ENCODE results near the gene CTSO. TPM values are rescaled to one million over a fixed set of nuclear protein-coding genes. Genes with fewer than 3 reads are reported as not detected.

The CTSO gene
- total RNA-seq, 1 experiment from 2014 or later = 0.57 TPM

DNA sequence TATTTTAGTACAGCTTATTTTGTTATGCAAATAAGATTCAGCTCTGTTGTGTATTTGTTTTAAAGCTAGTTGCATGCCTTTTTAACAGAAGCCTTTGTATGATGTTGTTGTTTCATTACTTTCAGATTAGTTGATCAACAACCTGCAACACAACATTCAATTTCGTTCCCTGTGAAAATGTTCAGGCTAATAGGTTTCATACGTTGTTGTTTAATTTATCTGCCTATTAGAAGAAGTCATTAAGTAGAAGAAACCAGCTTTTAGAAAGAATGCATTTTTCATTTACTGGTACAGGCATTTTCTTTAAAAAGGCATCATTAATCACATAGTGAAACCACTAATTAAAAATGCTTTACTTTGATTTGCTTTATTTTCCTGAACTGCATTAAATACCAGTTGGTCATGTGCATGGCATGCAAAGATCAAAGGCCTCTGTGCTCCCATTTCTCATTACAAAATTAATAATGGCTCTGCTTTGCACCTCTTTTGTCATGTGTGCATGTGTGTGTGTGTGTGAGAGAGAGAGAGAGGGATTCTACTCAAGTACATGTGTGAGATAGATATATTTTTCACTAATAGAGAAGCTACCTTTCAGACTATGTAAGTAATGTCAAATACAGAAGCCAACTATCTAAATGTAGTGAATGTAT is 29.2 kb upstream of the CTSO start:
- ChIA-PET RAD21 (ENCODE audit: low non-redundant PET in 1 of 2, low total read pairs in 2 of 2, uncharacterized antibody in 2 of 2, unreplicated experiment in 2 of 2) (no interaction called here), CTCF (no interaction called here), POLR2A (no interaction called here)
- no TSS peak for BruUV-seq (replicated peaks)
- Histone ChIP-seq H3K4me1 (ENCODE audit: control insufficient read depth in 1 of 2, insufficient read depth in 2 of 2, low read length in 2 of 2) (no peaks in the 10 kb centered on the region), H2AFZ (ENCODE audit: low read depth, low read length, poor library complexity, severe bottlenecking) (no peak overlapping the region), H4K20me1 (ENCODE audit: insufficient read depth) (no peaks in the 10 kb centered on the region), H3K27ac (ENCODE audit: low read depth, low read length) (no peak overlapping the region), H3K79me2 (ENCODE audit: insufficient read depth, low read length) (no peaks in the 10 kb centered on the region), H3K9me3 (ENCODE audit: control insufficient read depth in 1 of 2, insufficient read depth in 1 of 2, low read depth in 1 of 2, low read length in 2 of 2) (no peaks in the 10 kb centered on the region), H3K9me2 (ENCODE audit: insufficient read depth) (no peaks in the 10 kb centered on the region), H3K4me2 (ENCODE audit: low read length) (no peak overlapping the region), H3K36me3 (ENCODE audit: control insufficient read depth in 1 of 2, insufficient read depth in 2 of 2, low read length in 2 of 2) (no peaks in the 10 kb centered on the region), H3K9ac (ENCODE audit: low read length) (no peak overlapping the region), H3K27me3 (ENCODE audit: insufficient read depth, low read length) (no peaks in the 10 kb centered on the region), H3K4me3 (replicated peaks in 1 of 2; ENCODE audit: low read depth in 1 of 2, low read length in 2 of 2) (no peak overlapping the region)
- TF ChIP-seq ZFX (IDR thresholded peaks at IDR 0.05) (no peak), RAD21 (IDR thresholded peaks at IDR 0.05; ENCODE audit: low read depth) (no peak), YY1 (IDR thresholded peaks at IDR 0.05; ENCODE audit: extremely low read depth, insufficient replicate concordance, low read depth, low read length) (no peak), POLR2A (IDR thresholded peaks at IDR 0.05; ENCODE audit: borderline replicate concordance, extremely low read depth, insufficient read depth, insufficient read length) (no peak), EZH2phosphoT487 (IDR thresholded peaks at IDR 0.05; ENCODE audit: borderline replicate concordance) (no peak), ELF1 (IDR thresholded peaks at IDR 0.05; ENCODE audit: borderline replicate concordance, low read depth) (no peak), FOSL1 (IDR thresholded peaks at IDR 0.05; ENCODE audit: low read depth) (no peak), JUND (IDR thresholded peaks at IDR 0.05) (no peak), POLR2AphosphoS5 (IDR thresholded peaks at IDR 0.05; ENCODE audit: low read depth, low read length) (no peak), SP1 (IDR thresholded peaks at IDR 0.05; ENCODE audit: low read depth) (no peak), EGR1 (IDR thresholded peaks at IDR 0.05; ENCODE audit: low read depth) (no peak), SRF (IDR thresholded peaks at IDR 0.05; ENCODE audit: low read depth) (no peak), SIN3A (IDR thresholded peaks at IDR 0.05; ENCODE audit: low read depth) (no peak), EZH2 (IDR thresholded peaks at IDR 0.05) (no peak), CEBPB (IDR thresholded peaks at IDR 0.05; ENCODE audit: low read depth) (no peak)
- TF ChIP-seq, protein P1, sequence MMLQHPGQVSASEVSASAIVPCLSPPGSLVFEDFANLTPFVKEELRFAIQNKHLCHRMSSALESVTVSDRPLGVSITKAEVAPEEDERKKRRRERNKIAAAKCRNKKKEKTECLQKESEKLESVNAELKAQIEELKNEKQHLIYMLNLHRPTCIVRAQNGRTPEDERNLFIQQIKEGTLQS (IDR thresholded peaks at IDR 0.05) = no peak
- intact Hi-C loops (cut with micrococcal nuclease) = no loop called here
- DNase-seq (ENCODE audit: low read depth, low spot score) (no peak), ATAC-seq (no peak)

Measured in HCT116 (cell line).